ENCODE measurements around the gene RAPGEF2. TPM values are rescaled to one million over a fixed set of nuclear protein-coding genes. Genes with fewer than 3 reads are reported as not detected.

Gene RAPGEF2
- total RNA-seq, 1 donor from 2014 or later = 37.5 TPM

DNA sequence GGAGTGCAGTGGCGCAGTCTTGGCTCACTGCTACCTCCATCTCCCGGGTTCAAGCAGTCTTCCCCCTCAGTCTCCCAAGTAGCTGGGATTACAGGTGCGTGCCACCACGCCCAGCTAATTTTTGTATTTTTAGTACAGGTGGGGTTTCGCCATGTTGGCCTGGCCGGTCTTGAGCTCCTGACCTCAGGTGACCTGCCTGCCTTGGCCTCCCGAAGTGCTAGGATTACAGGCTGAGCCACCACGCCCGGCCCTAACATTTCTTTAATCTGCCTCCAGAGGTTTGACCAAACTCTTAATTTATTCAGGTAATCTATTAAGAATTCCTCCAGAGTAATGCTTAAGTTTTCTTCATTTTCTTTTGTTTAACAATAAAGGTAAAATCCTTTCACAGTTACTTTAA is 171.0 kb downstream of the RAPGEF2 start:
- no peak for DNase-seq (ENCODE audit: low spot score)

DNA sequence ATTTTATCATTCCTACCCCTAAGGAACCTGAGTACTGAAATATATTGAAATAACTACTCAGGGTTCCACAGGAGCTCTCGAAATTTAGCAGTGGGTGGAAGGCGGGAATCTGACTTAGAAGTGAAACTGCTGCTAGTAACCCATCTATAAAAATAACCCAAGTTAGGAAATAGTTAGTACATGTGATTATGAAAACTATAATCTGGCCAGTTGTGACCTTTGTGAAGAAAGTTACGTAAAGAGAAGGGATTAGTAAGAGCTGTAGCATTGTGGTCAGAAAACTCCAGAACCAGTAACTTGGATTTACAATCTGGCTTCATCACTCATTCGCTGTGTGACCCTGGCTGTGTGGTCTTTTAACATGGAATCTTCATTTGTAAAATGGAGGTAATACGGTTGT is 175.5 kb downstream of the RAPGEF2 start:
- DNase-seq (ENCODE audit: low spot score) = no peak

DNA sequence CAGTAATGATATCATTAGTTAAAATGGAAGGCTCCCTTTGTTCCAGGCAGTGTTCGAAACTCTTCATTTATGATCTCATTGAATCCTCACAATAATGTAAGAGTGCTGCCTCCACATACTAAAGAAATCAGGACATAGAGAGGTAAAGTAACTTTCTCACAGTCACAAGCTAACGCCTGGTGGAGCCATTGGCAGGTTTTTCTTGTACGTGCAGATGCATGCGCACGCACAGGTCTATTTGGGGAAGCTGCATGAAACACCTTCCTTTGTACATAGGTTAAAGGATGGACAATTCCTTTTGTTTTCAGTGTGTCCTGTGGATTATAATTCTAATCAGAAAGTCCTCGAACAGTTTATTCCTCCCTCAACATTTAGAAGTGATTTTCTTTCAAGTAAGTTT is 176.2 kb downstream of the RAPGEF2 start:
- DNase-seq (ENCODE audit: low spot score) = no peak

DNA sequence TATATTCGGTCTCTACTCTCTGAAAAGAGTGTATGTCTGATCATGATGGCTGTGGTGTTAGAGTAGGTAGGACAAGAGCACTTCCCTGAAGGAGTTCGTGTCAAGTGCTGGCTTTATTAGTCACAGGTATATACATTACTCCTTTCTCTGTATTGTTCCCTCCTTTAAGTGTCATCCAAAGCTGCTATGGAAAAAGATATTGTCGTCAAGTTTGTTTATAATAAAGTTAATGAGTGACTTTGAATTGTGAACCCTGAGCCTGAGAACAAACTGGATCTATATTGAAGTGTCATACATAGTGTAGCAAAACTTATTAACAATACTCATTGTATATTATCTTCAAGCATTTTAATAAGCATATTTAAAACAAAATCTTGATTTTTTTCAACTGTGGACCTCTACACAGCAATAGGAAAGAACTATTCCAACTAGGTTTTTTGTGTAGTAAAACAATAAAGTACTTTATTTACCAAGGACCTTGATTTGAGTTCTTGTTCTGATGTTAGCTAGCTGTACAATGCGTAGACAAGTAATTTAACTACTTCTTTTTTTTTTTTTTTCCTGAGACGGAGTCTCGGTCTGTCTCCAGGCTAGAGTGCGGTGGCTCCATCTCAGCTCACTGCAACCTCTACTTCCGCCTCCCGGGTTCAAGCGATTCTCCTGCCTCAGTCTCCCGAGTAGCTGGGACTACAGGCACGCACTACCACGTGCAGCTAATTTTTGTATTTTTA is 177.7 kb downstream of the RAPGEF2 start:
- DNase-seq (ENCODE audit: low spot score) = no peak

DNA sequence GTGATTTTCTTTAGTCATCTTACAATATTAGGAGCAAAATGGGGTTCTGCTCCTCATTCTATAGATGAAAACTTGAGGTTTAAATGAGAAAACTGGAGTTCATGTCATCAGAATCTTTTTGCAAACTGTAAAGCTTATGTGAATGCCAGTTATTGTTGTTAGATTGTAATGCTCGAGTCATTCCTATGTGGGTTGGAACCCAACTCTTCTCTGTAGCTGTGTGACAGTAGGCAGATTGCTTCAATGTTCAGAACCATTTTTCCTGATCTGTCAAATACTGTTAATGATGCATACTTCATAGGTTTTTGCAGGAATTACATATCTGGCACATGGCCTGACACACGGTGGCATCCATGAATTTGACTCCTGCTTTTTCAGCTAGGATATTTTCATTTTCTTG is 178.9 kb downstream of the RAPGEF2 start:
- DNase-seq (ENCODE audit: low spot score) = no peak

DNA sequence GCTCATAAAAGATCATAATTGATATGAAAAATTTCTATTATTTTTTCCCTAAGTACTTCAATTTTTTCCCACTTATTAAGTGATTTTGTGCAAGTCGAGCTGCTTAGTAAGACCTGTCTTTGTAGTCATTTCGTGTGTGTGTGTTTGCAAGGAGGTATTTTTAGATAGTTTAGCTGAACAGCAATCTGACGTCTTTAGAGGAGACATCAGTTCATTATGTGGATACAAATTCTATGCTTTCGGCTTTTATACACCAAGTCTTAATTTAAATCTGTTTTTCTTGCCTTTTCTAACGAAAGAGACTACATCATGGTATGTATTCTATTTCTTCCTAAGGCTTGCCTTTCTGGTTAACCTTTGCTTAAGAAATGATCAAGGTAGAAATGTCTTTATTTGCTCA is 179.4 kb downstream of the RAPGEF2 start:
- DNase-seq (ENCODE audit: low spot score) = no peak

DNA sequence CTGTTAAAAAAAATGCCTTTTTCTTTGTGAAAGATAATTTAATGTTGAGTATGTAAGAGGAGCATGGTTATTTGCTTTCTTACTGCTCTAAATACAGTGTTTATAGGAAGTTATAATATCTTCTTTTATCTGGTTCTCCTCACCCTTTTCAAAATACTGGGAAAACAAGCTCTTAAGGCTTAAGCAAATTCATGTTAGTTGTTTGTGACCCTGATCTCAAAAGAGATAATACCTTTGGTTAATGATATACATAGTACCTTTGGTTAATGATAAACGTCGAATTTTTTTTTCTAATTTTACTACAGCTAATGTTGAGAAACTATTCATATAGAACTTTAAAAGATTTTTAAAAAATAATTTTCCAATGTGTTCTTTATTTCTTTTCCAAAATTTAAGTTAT is 180.1 kb downstream of the RAPGEF2 start:
- no peak for DNase-seq (ENCODE audit: low spot score)

DNA sequence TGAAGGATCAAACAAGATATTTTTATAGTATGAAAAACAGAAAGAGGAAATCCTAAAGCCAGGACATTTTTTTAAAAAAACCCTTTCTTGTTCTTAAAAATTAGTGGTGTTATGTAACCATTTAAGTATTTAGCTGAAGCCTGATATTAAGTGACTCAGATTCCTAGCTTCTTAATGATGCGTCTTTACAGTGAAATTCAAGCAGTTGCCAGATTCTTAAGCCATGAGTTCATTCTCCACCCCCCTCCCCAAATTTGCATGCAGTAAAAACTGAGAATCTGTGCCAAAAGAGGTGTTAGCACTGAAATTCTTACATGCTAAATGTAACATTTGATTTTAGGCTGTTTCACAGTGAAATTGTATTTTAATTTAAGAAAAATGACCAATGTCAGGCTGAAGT is 180.8 kb downstream of the RAPGEF2 start:
- DNase-seq (ENCODE audit: low spot score) = no peak

DNA sequence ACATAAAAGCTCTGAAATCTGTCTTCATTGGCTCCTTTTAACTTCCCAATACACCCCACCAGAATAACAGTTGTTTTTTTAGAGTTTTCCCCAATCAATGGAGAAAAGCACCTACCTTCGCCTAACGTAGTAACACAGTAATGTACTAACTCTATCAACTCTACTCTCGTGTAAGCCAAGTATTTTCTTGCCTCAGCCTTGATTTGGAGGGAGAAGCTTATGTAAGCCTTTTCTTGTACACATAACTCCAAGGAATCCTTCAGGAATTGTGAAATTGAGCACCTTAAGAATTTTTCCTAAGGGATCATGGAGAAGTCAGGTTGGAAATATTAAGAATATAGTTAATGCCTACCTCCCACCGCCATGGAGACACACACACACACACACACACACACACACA is 181.2 kb downstream of the RAPGEF2 start:
- no peak for DNase-seq (ENCODE audit: low spot score)

DNA sequence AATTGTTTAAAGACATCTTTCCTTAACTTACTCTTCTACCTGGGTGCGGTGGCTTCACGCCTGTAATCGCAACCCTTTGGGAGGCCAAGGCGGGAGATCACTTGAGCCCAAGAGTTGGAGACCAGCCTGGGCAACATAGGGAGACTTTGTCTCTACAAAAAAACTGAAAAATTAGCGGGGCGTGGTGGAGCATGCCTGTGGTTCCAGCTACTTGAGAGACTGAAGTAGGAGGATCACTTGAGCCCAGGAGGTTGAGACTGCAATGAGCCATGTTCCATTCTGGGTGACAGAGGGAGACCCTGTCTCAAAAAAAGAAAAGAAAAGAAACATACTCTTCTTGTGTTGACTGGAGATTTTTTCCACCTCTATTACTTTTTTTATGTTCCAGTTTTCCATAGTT is 181.9 kb downstream of the RAPGEF2 start:
- no peak for DNase-seq (ENCODE audit: low spot score)

DNA sequence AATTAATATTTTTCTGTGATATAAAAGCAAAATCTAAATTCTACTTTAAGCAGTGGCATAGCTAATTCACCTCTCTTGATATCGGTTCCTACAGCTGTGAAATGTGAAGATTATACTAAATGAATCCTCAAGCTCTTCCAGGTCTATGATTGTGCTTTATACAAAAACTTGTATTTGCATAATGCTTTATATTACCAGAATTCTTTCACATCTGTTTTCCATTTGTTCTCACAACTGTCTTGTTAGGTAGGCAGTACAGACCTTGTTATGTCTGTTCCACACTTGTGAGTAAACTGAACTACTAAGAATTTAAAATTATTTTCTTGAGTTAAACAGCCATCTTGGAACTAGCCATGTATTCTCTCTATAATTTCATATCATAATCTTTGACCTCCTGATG is 184.9 kb downstream of the RAPGEF2 start:
- DNase-seq (ENCODE audit: low spot score) = no peak

DNA sequence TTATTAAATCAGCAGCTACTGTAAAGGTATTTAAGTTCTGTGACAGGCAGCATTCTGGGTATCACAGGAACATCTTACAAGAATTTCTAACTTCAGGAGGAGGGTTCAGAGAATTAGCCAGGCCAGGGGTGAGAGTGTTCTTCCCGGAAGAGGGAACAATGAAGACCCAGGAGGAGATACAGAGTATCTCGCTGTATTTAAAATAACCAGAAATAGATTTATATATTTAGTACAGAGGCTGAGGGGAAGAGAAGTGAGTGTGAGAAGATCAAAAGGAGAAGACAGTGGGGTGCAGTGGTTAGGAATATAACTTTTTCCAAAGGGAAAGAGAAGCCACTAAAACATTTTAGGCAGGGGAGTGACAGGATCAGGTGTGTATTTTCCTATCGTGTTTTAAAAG is 186.8 kb downstream of the RAPGEF2 start:
- no peak for DNase-seq (ENCODE audit: low spot score)

DNA sequence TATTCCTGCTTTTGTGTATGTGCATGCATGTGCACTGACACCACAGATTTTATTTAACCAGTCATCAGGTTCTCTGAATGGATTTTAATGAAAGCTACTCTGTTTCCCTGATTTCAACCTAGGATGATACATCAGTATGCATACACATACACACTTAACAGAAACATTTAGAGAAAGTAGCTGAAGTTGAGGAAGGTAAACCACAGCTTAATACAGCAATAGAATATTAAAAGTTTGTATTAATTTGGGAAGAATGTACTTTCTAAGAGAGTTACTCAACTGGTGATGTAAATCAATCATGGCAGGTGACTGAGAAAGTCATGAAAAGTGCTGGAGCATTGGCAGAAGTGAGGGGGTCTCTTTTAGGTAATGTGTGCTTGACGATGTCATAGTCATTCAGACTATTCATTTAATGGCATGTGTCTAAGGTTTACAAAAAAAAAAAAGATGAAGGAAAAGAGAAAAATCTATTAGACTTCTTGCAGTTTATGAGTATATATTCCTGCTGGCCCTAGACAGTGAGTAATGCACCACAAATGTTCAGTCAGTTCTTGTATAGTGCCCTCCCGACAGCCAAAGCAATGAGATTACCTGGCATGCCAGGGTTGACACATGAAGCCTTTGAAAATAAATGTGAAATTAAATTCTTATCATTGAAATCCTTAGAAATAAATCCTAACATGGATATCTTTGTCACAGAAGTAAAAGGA is 187.6 kb downstream of the RAPGEF2 start:
- DNase-seq (ENCODE audit: low spot score) = no peak

DNA sequence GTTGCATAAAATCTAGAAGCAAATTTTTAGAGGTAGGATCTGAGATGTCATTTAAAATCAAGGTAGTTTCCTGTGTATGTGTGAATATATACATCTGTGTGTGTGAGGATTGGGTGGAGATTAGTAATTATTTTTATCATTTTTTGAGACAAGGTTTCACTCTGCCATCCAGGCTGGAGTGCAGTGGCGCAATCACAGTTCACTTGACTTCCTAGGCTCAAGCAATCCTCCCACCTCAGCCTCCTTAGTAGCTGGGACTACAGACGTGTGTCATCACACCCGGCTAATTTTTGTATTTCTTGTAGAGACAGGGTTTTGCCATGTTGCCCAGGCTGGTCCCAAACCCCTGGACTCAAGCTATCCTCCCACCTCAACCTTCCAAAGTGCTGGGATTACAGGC is 188.3 kb downstream of the RAPGEF2 start:
- DNase-seq (ENCODE audit: low spot score) = no peak

DNA sequence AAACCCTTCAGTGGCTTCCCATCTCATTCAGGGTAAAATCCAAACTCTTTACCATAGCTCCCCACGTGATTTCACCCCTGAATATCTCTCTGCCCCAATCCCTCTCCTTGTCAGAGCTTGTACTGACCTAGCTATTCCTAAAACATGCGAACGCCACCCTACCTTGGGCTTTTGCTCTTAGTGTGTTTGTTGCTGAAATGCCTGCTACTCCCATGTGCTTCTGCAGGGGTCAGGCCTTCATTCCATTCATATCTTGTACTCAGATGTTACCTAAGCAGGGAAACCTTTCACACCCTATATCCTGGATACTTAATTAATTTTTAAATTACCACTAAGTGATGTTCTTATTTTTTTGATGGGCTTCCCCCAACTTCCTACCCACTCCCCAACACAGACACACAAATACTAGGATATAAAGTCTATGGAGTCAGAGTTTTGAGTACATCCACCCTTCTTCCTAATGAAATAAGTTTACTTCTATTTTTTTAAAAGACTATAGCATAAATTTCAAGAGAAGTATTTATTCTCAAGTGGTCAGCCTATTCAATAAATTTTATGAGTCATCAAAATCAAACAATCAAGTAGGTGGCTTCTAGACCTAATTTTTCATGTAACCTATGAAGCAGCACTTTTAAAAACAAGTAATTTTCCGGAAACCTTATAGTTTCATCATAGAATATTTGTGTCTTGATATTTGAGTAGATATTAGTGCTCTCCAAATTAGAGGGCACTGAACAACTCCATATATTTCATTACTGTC is 189.4 kb downstream of the RAPGEF2 start:
- no peak for DNase-seq (ENCODE audit: low spot score)

DNA sequence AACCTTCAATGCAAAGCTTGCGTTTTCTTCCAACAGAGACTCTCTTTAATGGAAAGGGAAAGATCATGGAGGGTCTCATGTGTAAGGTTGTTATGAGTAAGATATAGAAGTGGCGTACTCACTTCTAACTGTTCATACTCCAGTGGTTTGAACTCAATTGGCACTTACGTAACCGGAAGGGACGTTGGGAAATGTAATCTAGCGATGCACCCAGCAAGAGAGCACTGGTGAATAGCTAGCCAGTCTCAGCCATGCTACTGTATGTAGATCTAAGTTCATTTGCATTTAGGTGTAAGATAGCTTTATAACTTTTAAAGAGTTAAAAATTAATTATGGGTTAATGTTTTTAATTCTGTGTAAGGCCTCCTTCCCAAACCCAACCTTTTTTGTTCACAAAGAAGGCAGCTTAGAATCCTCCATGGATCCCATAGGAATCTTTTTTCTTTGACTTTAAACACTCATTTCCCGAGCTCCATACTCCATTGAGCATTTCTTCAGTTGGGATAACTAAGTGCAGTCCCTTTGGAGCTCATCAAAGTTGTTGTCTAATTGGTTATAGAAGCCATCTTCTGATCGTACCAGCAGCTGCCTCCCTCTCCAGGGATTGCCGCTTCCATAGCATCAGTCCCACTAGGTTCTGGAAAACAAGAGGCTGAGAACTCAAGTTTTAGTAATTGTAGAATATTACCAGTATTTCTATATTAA is 191.1 kb downstream of the RAPGEF2 start:
- DNase-seq (ENCODE audit: low spot score) = no peak

DNA sequence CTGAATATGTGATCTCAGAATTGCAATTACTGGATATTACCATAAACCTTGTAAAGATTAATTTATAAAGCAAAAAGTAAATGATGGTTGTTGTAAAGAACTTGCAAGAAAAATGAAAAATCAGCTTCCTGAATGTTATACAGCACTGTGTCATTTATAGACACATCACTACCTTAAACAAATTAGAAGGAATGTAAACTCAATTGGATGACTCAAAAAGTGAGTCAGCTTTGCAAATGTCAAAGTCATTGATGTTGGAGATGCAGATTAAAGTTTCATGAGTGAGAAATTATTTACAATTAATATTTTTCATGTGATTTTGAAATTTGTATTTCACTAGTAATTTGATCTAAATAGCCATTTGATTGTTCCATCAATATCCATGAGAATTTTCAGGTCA is 193.2 kb downstream of the RAPGEF2 start:
- no peak for DNase-seq (ENCODE audit: low spot score)

DNA sequence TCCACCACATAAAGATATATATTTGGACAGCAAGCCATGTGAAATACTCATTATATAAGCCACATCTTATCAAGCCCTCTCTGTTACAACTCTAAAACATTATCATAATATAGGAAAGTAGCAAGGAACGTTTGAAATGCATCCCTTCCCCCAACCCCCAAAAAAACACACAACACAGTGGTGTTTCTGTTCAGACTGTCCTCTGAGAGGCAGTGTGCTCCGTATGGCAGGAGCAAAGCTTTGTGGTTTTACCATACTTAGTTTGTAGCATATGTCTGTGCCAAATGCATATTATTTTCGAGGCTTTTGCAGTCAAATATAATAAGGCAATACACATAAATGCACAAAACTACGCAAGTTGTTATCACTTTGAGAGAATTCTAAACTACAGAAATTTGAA is 194.2 kb downstream of the RAPGEF2 start:
- no peak for DNase-seq (ENCODE audit: low spot score)

DNA sequence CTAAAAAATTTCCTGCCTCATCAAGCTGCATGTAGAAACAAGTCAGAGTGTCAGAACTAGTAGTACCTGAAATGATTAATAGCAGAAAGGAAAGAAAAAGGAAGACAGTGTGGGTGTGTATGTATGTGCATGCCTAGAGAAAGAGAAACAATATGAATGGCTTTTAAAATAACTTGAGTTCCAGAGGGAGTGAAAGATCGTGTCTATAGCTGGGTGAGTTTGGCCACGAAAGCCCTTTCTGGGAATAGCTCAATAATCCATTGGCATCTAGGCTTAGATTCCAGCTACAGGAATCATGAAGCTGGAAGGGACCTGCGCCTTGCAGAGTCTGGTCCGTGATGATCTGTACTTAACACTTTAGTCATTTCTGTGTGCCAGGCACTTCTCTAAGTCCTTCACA is 195.6 kb downstream of the RAPGEF2 start:
- no peak for DNase-seq (ENCODE audit: low spot score)

DNA sequence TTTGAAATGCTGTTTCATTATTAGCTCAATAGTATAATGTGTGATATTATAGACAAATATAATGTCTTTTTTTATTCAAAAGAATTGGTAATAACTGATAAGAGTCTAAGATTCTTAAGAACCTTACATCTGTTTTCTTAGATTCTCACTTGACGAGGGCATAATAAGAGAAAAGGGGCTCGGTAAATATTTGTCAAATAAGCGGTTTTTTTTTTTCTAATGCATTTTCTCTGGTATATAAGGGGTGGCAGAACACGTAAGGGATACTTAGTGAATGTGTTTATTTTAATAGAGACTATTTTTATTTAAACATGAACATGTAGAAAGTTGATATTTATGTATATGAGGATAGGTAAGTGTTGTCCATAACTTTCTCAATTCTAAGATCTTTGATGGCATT is 200.6 kb downstream of the RAPGEF2 start:
- DNase-seq (ENCODE audit: low spot score) = no peak

DNA sequence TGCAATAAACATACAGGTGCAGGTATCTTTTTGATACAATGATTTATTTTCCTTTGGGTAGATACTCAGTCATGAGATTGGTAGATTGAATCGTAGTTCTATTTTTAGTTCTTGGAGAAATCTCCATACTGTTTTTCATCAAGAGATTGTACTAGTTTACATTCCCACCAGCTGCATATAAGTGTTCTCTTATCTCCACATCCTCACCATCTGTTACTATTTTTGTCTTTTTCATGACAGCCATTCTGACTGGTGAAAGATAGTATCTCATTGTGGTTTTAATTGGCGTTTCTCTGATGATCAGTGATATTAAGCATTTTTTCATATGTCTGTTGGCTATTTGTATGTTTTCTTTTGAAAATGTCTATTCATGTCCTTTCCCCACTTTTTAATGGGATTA is 202.2 kb downstream of the RAPGEF2 start:
- no peak for DNase-seq (ENCODE audit: low spot score)

DNA sequence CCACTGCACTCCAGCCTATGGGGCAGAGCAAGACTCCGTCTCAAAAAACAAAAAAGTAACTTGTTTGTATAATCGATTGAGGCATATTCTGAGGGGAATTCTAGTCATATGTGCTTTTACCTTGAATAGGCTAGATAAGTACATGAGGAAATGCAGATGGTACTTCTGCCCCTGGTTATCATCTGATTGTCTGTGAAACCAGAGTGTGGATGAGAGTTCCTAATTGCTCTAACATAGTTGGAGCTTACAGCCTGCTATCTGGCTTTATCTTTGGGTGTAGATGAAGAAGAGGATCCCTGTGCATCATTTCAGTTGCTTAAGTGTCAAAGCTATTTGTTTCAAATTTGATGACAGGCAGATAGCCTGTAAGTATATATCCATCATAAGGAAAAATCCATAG is 205.1 kb downstream of the RAPGEF2 start:
- DNase-seq (ENCODE audit: low spot score) = no peak
